Bronchial epithelial cell (primary cell): ENCODE measurements around the gene PON1. TPM values are rescaled to one million over a fixed set of nuclear protein-coding genes. Genes with fewer than 3 reads are reported as not detected.

Experiments used
- DNase-seq: peaks from one replicate; pipeline ENCODE4 v3.0.0-alpha.2; 2010; ENCODE audit warnings: low read depth
- FAIRE-seq: peaks from 2 replicates; lab custom pipeline; 2011; peaks lifted over from hg19 to GRCh38; lab: Jason Lieb, UNC
- H3K27me3 ChIP-seq: 2 replicates; pipeline ENCODE4 v1.5.1; 2011; ENCODE audit warnings: low read length; ENCODE audit not compliant: control insufficient read depth, insufficient read depth
- H3K36me3 ChIP-seq: 2 replicates; pipeline ENCODE4 v1.5.1; 2011; ENCODE audit warnings: low read length; ENCODE audit not compliant: control insufficient read depth, insufficient read depth
- H3K4me3 ChIP-seq: 2 replicates; pipeline ENCODE4 v1.5.1; 2011; ENCODE audit warnings: mild to moderate bottlenecking, low read depth, low read length, control low read depth
- total RNA-seq: library from RNA; depleted of rRNA; stranded (reverse); fragments of >200 nt; gene quantifications from 2 replicates; pipeline ENCODE4 v1.2.1, GENCODE V29; 2014
- TF ChIP-seq, protein P1 (sequence below): IDR thresholded peaks from 2 replicates; pipeline ENCODE4 v1.5.1; 2011; ENCODE audit warnings: mild to moderate bottlenecking, moderate library complexity, low read length, control low read depth, inconsistent platforms; ENCODE audit not compliant: insufficient read depth, severe bottlenecking

PON1 gene
- total RNA-seq, 1 donor from 2014 or later = not detected

DNA sequence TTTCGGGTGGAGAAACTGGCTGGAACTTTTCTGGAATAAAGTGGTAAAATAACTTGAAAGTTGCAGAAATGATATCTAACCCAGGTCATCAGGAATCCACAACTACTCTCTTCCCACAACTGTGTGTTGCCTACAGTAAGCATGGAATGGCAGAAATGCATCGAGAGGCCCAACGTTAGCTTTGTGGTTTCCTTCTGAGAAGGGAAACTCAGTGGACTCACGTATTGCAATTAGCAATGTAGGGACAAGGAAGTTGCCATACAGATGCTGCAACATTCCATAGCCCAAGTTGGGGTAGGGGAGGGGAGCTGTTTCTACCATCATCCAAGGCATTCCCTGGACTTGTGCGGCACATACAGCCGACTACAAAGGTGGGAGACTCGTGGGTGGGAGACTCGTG is 1.9 kb downstream of the PON1 start:
- Histone ChIP-seq H3K4me3 (no peak overlapping the region), H3K27me3 (peaks cover 7% of the 10 kb centered on the region), H3K36me3 (no peaks in the 10 kb centered on the region)
- DNase-seq (no peak), FAIRE-seq (no peak)
- TF ChIP-seq, protein P1, sequence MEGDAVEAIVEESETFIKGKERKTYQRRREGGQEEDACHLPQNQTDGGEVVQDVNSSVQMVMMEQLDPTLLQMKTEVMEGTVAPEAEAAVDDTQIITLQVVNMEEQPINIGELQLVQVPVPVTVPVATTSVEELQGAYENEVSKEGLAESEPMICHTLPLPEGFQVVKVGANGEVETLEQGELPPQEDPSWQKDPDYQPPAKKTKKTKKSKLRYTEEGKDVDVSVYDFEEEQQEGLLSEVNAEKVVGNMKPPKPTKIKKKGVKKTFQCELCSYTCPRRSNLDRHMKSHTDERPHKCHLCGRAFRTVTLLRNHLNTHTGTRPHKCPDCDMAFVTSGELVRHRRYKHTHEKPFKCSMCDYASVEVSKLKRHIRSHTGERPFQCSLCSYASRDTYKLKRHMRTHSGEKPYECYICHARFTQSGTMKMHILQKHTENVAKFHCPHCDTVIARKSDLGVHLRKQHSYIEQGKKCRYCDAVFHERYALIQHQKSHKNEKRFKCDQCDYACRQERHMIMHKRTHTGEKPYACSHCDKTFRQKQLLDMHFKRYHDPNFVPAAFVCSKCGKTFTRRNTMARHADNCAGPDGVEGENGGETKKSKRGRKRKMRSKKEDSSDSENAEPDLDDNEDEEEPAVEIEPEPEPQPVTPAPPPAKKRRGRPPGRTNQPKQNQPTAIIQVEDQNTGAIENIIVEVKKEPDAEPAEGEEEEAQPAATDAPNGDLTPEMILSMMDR = no peak

DNA sequence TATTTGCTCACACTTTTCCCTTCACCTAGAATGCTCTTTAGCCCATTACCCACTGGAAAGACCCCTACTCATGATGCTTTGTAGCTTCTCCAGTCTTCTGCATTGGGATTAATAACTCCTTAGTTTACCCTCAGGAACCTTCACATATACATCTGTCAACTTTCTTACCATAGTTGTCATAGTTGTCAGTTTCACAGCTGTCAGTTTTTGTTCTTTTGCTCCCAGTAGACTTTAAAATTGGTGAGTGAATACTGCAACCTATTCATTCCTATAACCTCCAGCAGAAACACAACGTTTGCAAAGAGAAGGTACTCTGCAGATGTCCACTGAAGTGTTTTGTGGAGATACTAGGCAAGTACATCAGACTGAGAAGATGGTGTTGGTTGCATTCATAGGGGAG is 2.6 kb downstream of the PON1 start:
- Histone ChIP-seq H3K4me3 (no peak overlapping the region), H3K36me3 (no peaks in the 10 kb centered on the region), H3K27me3 (peaks cover 7% of the 10 kb centered on the region)
- FAIRE-seq (no peak), DNase-seq (no peak)
- TF ChIP-seq, protein P1 = no peak

DNA sequence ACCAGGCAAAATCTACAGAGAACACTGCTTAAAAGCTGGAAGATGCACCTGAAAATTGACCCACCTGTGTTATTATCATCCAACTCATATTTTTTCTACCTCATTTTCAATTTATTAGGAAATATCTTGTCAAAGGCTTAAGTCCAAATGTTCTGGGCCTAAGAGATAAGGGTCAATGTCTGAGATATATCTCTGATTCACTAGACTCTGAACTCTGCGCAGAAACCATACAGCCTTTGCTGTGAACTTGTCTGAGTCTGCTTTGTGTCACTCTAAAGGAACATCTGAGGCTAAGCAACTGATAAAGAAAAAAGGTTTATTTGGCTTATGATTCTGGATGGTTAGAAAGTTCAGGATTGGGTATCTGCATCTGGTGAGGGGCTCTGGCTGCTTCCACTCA is 3.7 kb downstream of the PON1 start:
- no peak for DNase-seq
- TF ChIP-seq, protein P1 = no peak
- Histone ChIP-seq H3K36me3 (no peaks in the 10 kb centered on the region), H3K27me3 (peaks cover 7% of the 10 kb centered on the region), H3K4me3 (no peak overlapping the region)
- no peak for FAIRE-seq

DNA sequence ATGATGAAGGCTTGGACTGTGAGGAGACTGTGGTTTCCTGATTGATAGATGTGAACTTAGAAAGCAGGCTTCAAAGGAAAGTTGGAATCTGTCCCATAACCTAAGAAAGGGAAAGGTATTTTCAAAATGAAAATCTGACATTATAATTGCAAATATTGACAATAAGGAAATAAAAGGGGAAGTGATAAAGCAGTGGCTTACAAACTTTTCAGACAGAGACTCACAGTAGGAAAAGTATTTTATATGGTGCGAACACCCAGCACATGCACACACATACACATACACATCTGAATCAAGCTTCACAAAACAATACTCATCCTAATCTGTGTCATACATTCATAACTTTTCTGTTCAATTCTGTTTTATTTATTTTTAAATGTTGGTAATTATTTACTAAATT is 4.8 kb downstream of the PON1 start:
- FAIRE-seq (no peak), DNase-seq (no peak)
- TF ChIP-seq, protein P1 = no peak
- Histone ChIP-seq H3K27me3 (peaks cover 5% of the 10 kb centered on the region), H3K36me3 (no peaks in the 10 kb centered on the region), H3K4me3 (no peak overlapping the region)

DNA sequence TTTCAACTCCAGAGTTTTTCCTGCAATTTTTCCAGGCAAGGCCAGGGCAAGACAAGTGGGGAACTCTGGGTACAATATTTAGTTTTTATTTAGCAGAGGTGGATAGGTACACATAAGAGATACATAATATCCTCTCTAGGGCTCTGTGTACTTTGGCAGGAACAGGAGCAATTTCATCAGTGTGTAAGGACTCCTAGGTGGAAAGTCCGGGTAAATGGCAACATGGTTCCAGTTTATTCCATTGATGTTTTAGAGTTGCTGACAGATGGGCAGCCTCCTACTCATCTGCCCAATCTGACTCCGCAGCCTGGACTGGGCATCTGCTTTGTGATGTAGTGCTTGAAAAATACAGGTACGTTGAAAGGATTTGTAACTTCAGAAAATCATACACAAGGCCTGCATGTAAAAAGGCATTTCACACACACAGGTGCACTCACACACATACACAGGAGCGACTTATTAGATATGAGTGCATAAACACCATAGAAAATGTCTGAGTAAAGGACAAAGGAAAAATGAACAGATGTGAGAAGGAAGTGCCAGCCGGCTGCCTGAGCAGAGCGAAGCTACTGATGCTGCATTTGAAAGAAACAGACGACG is 5.7 kb downstream of the PON1 start:
- Histone ChIP-seq H3K4me3 (no peak overlapping the region), H3K27me3 (no peaks in the 10 kb centered on the region), H3K36me3 (no peaks in the 10 kb centered on the region)
- TF ChIP-seq, protein P1 = no peak
- no peak for FAIRE-seq
- no peak for DNase-seq

DNA sequence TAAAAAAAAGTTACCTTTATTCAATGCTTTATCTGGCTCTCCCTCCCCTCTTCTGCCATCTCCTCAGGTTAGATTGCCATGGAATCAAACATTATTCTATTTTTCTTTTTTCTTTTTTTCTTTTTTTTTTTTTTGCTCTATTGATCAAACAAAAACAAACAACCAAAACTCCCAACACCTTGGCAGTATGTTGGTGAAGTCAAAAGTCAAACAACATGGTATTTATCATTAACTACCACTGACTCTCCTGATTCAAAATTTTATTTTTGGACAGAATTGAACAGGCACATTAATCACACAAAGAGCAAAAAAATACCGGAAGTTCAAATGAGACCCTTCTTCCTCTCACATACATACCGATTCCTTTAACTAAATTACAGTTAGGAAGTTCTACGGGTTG is 6.4 kb downstream of the PON1 start:
- FAIRE-seq (no peak), DNase-seq (no peak)
- Histone ChIP-seq H3K36me3 (no peaks in the 10 kb centered on the region), H3K4me3 (no peak overlapping the region), H3K27me3 (no peaks in the 10 kb centered on the region)
- TF ChIP-seq, protein P1 = no peak
